OCI-LY3 (cell line): ENCODE results near the gene MYH9.
"Not testable (repeated sequence)": the region's sequence is repeated elsewhere in the genome, so short reads cannot be mapped to it uniquely, and the experiment has no call there.

Experiments
- H2AFZ ChIP-seq: fragments of 200-600, 300-600 bp; shearing (Covaris generic); 2 replicates; pipeline ENCODE4 v1.6.0; 2014; ENCODE audit warnings: antibody characterized with exemption, low read depth, low read length
- H3K27ac ChIP-seq: fragments of 200-600, 300-600 bp; sonication (generic); 2 replicates; pipeline ENCODE4 v1.5.1; 2014; ENCODE audit warnings: mild to moderate bottlenecking, low read length, moderate library complexity, mixed read lengths
- H3K27me3 ChIP-seq: fragments of 200-600, 300-600 bp; sonication (generic); 2 replicates; pipeline ENCODE4 v1.6.1; 2014; ENCODE audit warnings: low read depth, low read length, mixed read lengths
- H3K36me3 ChIP-seq: fragments of 200-600, 300-600 bp; sonication (generic); replicated peaks from 2 replicates; pipeline ENCODE3; 2014; ENCODE audit warnings: low read depth, low read length, mixed read lengths
- H3K4me1 ChIP-seq: fragments of 300-600, 200-600 bp; sonication (generic); 2 replicates; pipeline ENCODE4 v1.6.1; 2014; ENCODE audit warnings: low read length, mixed read lengths
- H3K4me2 ChIP-seq: fragments of 200-600, 300-600 bp; sonication (generic); 2 replicates; pipeline ENCODE4 v1.6.1; 2014; ENCODE audit warnings: low read length, mixed read lengths
- H3K4me3 ChIP-seq: fragments of 300-600, 200-600 bp; sonication (generic); 2 replicates; pipeline ENCODE4 v1.5.1; 2014; ENCODE audit warnings: antibody characterized with exemption, mild to moderate bottlenecking, low read length, moderate library complexity
- H3K79me2 ChIP-seq: fragments of 300-600, 200-600 bp; shearing (Covaris generic); 2 replicates; pipeline ENCODE4 v1.6.1; 2014; ENCODE audit warnings: mild to moderate bottlenecking, low read length, mixed read lengths
- H3K9ac ChIP-seq: fragments of 300-600, 200-600 bp; shearing (Covaris generic); 2 replicates; pipeline ENCODE4 v1.6.0; 2014; ENCODE audit warnings: mild to moderate bottlenecking, low read length, moderate library complexity
- H3K9me3 ChIP-seq: fragments of 200-600, 300-600 bp; shearing (Covaris generic); 2 replicates; pipeline ENCODE4 v1.6.1; 2014; ENCODE audit warnings: low read length, mixed read lengths; ENCODE audit not compliant: insufficient read depth
- H4K20me1 ChIP-seq: fragments of 200-600, 300-600 bp; sonication (generic); 2 replicates; pipeline ENCODE4 v1.6.1; 2016; ENCODE audit warnings: low read length, mixed read lengths; ENCODE audit not compliant: insufficient read depth
- CTCF ChIP-seq: fragments of 200-600, 300-600 bp; sonication (generic); IDR thresholded peaks from 2 replicates; pipeline ENCODE4 v1.5.1; 2014; ENCODE audit warnings: antibody characterized with exemption, low read length, low read depth
- EZH2phosphoT487 ChIP-seq: fragments of 200-600 bp; shearing (Covaris generic); IDR thresholded peaks from 2 replicates; pipeline ENCODE4 v1.6.1; 2018; ENCODE audit warnings: antibody characterized with exemption, mixed run types, low read depth

MYH9 gene

DNA sequence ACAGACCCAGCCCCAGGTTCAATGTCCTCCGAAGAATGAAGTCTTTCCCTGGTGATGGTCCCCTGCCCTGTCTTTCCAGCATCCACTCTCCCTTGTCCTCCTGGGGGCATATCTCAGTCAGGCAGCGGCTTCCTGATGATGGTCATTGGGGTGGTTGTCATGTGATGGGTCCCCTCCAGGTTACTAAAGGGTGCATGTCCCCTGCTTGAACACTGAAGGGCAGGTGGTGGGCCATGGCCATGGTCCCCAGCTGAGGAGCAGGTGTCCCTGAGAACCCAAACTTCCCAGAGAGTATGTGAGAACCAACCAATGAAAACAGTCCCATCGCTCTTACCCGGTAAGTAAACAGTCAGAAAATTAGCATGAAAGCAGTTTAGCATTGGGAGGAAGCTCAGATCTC lies 120.7 kb downstream of the MYH9 start:
- Histone ChIP-seq H3K4me3 (no peak overlapping the region), H4K20me1 (peaks cover 61% of the 10 kb centered on the region), H3K36me3 (peaks cover 48% of the 10 kb centered on the region), H3K4me1 (no peaks in the 10 kb centered on the region), H3K79me2 (peaks cover 22% of the 10 kb centered on the region; the same call in 1 of the 2 replicates), H3K9me3 (no peaks in the 10 kb centered on the region), H2AFZ (no peak overlapping the region), H3K4me2 (no peak overlapping the region), H3K27me3 (no peaks in the 10 kb centered on the region), H3K27ac (no peak overlapping the region), H3K9ac (no peak overlapping the region)
- TF ChIP-seq CTCF (no peak), EZH2phosphoT487 (no peak)

DNA sequence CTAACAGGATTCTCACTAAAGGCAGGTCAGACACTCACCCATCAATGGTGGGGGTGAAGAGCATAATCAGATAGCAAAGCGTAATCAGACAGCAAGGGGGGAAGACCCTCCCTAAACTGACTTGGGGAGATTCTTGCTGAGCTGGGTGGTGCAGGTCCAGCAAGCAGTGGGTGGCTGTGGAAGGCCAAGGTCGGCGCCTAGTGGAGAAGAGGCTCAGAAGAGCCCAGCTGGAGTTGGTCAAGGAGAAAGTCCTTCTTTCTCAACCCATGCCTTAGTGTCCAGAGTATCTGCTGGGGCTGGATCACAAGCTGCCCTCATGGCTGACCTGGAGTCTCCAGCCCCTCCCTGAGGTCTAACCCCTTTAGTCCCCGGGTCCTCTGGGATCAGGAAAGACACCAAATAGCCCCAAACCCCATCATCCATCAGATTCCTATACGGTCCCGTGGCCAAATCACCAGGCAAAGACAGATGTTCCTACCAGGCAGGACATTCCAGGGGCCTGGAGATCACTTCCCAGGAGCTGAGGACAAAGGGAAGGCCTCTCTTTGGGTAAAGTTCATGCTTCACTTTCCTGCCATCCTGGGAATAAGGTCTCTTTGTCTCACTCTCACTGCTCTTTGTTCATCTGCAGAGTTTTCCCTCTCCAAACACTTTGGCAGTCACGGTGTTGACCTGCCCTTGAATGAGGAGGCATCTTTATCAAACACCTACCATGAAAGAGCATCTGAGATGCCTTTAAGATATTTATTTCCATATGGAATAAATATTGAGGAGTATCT lies 123.7 kb downstream of the MYH9 start:
- not testable (repeated sequence) for H2AFZ ChIP-seq, H3K9ac ChIP-seq, H3K4me1 ChIP-seq, H3K9me3 ChIP-seq, H3K27me3 ChIP-seq, H3K4me3 ChIP-seq, H3K4me2 ChIP-seq, H3K27ac ChIP-seq
- Histone ChIP-seq H3K79me2 (peaks cover 45% of the 10 kb centered on the region), H3K36me3 (peaks cover 74% of the 10 kb centered on the region), H4K20me1 (peaks cover 86% of the 10 kb centered on the region)

DNA sequence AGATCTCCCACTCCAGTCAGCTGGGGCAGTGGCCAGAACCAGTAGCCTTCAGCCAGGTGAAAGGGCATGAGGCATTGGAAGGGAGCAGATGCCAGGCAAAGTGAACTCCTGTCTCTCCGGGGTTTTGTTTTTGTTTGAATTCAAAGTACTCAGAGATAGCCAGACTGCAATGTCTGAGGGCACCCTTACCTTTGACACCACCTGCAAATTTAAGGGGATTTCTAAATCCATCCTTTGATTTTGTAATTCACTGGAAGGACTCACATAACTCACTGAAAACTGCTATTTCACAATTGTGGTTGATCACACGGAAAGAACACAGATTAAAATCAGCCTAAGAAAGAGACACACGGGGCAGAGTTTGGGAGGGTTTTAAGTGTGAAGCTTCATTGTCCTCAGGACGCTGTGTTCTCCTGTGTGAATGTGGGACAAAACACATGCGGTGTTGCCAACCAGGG lies 124.5 kb downstream of the MYH9 start:
- H3K4me1 ChIP-seq = peaks cover 10% of the 10 kb centered on the region
- not testable (repeated sequence) for H2AFZ ChIP-seq, H3K4me2 ChIP-seq, H3K4me3 ChIP-seq, H3K9ac ChIP-seq, H3K9me3 ChIP-seq, H3K27ac ChIP-seq, H3K27me3 ChIP-seq
- peaks cover 48% of the 10 kb centered on the region for H3K79me2 ChIP-seq
- peaks cover 78% of the 10 kb centered on the region for H3K36me3 ChIP-seq
- peaks cover 85% of the 10 kb centered on the region for H4K20me1 ChIP-seq

GRCh38 chr22:36262307-36262706 lies 125.5 kb downstream of the MYH9 start:
- not testable (repeated sequence) for H3K27ac ChIP-seq, H2AFZ ChIP-seq, H3K9me3 ChIP-seq, H3K9ac ChIP-seq, H3K4me3 ChIP-seq, H3K4me2 ChIP-seq, H3K27me3 ChIP-seq
- Histone ChIP-seq H3K4me1 (peaks cover 19% of the 10 kb centered on the region), H4K20me1 (peaks cover 81% of the 10 kb centered on the region), H3K79me2 (peaks cover 58% of the 10 kb centered on the region), H3K36me3 (peaks cover 81% of the 10 kb centered on the region)

DNA sequence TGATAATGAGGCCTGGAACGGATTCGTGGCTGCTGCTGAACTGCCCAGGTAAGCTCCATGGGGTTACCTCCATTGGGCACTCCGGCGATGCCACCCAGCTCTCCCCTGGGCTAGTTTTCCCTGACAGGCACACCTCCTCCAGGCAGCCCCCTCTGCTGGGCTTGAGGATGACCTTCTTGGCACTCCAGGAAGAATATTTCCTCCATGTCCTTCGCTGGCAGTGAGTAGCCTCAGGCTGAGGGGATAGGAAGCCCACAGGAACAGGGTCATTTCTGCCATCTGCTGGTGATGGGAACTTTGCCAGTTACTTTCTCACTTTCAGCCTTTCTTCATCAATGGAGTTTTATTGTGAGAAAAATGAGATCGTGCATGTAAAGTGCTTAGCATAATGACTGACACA lies 126.1 kb downstream of the MYH9 start:
- not testable (repeated sequence) for H2AFZ ChIP-seq, H3K9me3 ChIP-seq, H3K9ac ChIP-seq, H3K4me3 ChIP-seq, H3K27me3 ChIP-seq, H3K4me2 ChIP-seq, H3K27ac ChIP-seq
- peaks cover 83% of the 10 kb centered on the region for H3K36me3 ChIP-seq
- H3K79me2 ChIP-seq = peaks cover 64% of the 10 kb centered on the region
- peaks cover 78% of the 10 kb centered on the region for H4K20me1 ChIP-seq
- H3K4me1 ChIP-seq = peaks cover 26% of the 10 kb centered on the region
- peak; percentile 23; the same call in 1 of the 2 replicates for TF ChIP-seq CTCF
